HG03060 (cell line): ENCODE results near the gene IGLL1.
"Not testable (repeated sequence)": the region's sequence is repeated elsewhere in the genome, so short reads cannot be mapped to it uniquely, and the experiment has no call there.

Source experiments
- ATAC-seq: cut with Tn5 transposase; IDR thresholded peaks from one replicate; pipeline ENCODE4 v1.9.1; 2021; ENCODE audit warnings: low read depth, moderate number of reproducible peaks; ENCODE audit not compliant: unreplicated experiment

IGLL1 gene

DNA sequence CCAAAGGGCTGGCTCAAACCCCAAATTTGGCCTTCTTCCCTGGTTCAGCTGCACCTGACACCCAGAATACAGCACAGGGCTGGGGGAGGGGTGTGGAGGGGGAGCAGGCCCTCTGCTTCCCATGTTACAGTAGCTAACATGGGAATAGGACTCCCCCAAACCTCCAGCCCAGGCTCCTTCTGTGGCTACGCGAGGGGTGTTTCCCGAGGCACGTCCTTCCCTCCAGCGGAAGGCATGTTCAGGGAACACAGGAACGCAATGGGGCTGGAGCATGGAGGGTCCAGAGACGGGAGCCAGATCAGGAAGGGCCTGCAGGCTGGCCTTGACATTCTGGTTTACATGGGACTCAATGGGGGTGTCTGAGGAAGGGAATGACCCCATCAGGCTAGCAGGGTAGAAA is 11.8 kb upstream of the IGLL1 start:
- no peak for ATAC-seq

DNA sequence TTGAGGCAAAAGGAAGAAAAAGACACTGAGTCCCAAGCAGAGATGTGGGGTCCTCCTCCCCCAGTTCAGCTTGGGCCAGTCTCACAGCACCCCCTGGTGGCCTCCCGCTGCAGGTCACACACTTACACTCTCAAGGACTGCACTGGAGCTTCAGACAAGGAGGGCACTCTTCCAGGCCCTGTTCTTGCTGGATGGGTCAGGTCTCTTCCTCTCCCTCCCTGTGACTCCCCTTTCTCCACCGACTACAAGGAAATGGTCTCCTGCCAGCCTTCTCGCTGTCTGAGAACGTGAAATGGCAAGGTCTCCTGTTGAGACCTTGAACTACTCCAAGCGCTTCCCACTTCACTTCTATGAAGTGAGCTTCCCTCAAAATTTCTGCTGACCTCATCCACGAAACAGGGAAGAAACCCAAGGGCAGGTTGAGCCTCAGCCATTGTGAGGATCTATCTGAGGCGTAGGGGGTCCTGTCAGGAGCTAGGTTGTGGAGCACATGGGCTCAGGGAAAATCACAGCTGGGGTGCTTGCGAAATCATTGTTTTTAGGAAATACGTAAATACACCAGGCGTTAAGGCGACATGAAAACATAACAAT is 11.2 kb upstream of the IGLL1 start:
- ATAC-seq = no peak

DNA sequence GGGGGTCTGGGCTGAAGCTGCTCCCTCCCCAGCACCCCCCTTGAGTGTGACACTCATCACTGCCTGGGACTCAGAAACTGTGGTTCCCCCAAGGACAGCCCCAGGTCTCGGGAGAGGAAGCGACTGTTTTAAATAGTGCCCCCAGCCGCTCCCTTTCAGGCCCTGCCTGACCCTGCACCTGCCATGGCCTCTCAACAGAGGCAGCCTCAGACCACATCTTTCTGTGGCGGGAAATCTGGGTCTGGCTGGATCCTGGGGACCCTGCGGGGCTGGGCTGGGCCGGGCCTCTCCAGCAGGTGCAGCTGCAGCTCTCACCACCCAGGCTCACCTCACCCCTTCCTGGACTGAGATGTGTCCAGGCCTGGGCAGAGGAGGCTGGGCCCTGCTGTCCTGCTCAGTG is 3.7 kb upstream of the IGLL1 start:
- ATAC-seq = no peak

DNA sequence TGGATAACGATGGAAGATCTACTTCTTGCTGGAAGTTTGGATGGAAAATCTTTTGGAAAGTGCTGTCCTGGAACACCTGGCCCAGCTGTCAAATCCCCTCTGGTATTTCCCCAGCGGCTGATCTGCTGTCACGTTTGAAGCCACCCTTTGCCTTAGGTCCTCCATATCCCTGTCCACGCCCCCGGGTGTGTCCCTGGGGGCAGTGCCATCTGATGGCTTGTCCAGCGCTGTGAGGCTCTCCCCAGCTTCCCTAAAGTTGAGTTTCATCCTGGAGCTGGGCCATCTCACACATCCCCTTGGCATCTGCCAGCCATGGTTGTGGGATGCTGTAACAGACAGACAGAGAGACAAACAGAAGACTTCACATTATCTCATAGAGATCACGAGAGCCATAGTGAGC is 3.1 kb upstream of the IGLL1 start:
- ATAC-seq = no peak

DNA sequence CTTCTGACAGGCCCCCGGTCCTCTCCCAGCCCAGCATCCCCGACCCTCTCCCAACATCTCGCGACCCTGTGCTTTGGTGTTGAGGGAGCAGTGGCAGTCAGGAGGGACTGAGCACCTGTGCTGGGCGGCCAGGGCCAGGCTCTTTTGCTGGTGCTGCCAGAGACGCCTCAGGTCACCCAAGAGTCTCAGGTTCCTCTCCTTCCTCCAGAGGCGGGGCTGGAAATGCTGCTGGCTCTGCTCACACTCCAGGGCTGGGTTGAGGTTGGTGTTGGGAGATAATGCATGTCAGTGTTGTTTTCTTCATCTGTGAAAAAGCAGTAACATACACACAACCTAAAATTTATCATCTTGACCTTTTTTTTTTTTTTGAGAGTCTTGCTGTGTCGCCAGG is 1.2 kb upstream of the IGLL1 start:
- no peak for ATAC-seq

DNA sequence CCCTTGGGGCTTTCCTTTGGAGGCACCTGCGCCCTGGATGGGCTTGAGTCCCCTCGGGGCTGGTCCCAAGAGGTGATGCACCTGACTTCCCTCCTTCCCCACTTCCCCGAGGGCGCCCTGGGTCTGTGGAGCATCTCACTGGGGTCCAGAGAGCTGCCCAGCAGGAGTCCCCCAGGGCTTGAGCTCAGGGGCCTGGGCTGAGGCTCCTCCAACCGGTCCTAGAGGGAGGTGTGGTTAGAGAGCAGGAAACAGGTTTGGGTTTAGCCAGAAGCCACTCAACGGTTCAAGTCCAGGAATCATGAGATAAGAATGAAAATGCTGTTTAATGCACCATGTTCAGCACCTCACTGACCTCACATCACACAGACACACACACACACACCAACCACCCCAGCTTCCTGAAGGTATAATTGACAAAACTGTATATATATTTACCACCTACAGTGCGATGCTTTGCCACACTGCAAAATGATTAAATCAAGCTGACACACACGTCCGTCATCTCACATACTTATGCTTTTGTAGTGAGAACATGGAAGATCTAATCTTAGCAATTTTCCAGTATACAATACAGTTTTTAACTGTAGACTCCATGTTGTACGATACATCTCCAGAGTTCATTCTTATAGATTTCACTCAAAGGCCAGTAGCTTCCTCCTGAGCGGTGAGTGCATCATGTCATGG is 628 bp upstream of the IGLL1 start:
- no peak for ATAC-seq

DNA sequence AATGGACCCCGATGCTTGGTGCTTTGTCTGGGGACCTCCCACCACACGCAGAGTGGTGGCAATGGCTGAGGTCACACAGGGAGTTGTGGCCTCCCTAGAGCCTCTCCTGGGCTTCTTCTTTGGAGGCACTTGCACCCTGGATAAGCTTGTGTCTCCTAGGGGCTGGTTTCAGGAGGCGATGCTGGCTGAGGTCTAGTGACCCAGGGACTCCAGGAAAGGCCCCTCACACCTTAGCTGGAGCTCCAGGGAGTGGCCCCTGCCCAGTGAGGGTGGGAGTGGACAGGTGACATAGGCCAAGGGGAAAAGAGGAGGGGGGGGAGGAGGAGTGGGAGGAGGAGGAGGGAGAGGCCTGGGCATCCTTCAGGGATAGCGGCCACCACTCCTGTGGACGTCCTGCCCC is 810 bp downstream of the IGLL1 start:
- ATAC-seq = no peak

DNA sequence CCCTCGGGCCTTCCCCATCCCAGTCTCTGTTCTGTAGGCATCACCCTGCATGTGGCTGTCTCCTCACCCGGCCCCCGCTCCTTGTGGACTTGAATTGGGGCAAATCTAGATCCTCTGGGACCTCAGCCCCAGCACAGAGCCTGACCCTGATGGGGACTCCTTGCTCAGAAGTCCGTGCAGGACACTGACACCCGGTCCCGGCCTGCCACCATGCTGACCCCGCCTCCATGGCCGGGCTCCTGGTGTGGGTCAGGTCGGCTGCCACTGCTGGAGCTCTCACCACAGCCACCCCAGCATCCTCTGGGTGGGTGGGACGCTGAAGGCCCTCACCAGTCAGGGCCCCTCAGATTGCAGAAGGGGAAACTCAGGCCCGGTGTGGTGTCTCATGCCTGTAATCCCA is 1.8 kb downstream of the IGLL1 start:
- no peak for ATAC-seq

DNA sequence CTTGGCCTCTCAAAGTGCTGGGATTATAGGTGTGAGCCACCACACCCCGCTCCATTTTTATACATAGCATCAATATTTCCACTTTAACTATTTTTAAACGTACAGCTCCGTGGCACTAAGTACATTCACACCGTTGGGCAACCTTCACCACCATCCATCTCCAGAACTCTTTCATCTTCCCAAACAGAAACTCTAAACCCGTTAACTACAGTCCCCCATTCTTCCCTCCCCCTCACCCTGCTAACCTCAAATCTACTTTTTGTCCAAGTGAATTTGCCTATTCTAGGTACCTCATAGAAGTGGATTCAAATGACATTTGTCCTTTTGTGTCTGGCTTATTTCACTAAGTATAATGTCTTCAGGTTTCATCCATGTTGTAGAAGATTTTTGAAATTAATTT is 3.4 kb downstream of the IGLL1 start:
- ATAC-seq = no peak

DNA sequence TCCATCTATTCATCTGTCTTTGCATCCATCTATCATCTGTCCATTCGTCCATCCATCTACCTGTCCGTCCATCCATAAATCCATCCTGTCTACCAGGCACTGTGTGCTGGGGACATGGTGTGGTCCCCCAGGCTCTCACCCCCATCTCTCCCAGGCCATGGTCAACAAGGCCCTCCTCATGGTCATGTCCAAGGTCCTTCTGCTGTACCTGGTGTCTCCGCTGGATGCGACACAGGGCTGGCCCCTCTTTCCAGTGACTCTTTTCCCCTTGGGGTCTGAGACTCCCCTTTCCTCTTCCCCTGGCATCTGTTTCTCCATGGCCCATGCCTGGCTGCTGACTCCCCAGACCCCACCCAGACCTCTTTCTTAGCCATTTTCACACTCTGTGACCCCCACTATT is 4.5 kb downstream of the IGLL1 start:
- ATAC-seq = no peak

DNA sequence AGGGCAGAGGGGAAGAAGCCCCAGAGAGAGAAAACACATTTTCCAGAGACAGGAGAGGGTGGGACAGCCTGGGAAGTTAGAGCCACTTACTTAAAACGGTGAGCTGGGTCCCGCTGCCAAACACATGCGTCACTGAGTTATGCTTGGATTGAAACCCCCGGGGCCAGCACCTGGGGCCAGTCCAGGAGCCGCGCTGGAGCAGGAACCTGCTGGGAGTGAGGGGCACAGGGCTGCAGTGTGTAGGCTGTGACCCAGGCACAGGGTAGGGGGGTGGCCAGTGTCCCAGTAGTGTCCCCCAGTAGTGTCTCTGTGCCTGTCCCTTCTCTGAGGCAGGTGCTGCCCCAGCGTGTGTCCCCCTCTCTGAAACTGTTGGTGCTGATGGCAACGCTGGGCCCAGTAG is 5.2 kb downstream of the IGLL1 start:
- ATAC-seq = no peak

DNA sequence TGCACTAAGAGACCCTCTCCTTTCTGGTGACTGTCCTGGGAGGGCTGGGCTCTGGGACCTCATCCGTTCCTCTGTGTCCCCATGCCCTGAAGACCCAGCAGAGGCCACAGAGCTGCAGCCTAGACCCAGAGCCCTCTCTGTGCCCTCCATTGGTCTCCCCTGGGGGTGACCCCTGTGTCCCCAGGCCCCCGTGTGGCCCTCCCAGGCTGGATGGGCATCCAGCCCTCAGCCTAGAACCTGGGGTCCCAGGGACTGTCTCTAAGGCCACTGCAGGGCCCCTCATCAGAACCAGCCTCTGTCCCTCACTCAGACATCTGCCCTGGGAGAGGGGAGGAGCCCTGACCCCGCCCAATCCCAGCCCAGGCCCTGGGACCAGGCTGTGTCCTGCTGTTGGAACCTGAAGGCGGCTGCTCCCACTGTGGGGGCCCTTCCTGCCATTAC is 5.7 kb downstream of the IGLL1 start:
- ATAC-seq = no peak

DNA sequence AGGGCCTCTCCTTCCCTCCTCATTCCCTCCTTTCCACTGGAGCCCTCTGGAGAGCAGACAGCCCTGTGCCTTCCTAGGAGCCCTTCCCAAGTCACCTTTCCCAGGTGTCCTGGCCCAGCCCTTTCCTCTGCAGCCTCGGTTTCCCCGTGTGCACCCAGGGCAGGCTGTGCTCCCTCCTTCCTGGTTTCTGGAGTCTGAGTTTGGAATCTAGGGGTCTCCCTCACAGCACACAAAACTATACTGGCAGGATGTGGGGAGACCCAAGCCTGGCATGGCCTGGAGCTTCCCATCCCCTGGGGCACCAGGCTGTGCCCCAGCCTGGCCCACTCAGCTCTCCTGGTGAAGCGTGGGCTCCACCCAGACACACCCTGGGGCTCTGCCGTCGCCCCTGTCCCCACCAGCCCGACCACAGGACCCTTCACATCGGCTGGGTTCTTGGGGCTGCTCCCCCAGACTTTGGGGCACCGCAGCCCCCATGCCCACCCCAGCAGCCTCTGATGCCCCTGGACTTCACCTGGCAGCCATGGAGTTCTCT is 6.3 kb downstream of the IGLL1 start:
- ATAC-seq = not testable (repeated sequence)

DNA sequence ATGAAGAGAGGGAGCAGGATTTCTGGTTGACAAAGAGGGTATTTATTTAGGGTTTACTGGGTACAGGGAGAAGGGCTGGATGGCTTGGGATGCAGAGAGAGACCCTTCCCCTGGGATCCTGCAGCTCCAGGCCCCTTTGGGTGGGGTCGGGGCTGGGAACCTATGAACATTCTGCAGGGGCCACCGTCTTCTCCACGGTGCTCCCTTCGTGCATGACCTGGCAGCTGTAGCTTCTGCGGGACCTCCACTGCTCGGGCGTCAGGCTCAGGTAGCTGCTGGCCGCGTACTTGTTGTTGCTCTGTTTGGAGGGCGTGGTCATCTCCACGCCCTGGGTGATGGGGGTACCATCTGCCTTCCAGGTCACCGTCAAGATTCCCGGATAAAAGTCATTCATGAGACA is 7.0 kb downstream of the IGLL1 start:
- not testable (repeated sequence) for ATAC-seq

DNA sequence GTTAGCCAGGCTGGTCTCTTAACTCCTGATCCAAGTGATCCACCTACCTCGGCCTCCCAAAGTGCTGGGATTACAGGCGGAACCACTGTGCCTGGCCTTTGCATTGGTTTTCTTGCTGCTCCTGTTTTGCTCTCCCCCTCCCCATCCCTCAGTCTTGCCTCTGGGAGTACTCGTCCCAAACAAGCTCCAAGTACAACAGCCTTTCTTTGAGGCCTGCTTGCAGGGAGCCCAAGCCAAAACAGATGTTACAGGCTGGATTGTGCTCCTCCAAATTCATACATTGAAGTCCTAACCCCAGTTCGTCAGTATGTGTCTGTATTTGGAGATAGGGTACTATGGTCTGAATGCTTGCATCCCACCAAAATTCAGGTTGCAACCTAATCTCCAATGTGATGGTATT is 8.6 kb downstream of the IGLL1 start:
- ATAC-seq = no peak

DNA sequence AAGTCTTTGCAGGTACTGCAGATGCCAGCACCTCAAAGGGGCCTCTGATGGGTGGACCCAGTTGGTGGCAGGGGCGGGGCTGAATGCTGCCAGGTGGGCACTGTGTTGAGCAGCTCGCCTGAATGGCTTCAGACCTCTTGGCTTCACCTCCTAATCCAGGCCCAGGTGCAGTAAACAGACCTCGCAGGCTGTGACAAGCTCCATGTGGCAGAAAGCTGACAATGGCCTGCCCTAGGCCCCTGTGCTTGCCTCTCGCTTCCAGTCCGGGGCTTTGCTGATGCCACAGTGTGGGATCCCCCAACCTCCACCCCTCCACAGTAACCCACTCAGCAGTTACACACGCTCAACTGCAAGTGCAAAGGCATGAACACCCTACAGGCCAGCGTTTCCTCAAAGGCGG is 9.4 kb downstream of the IGLL1 start:
- ATAC-seq = no peak

DNA sequence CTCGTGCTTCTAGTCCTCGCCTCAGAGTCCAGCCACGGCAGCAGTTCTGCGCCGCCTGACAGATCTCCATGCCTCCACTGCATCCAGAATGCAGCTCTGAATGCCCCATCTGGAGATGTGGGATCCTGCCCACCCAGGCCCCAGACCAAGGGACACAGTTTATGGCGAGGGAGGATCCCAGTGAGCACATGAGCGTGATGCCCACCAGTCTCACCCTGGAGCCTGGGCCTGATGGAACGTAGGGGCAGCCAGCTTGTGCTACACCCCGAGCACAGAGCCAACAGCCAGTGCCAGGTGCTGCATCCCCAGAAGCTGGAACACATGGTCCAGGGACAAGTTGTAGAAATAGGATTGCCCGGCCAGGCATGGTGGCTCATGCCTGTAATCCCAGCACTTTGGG is 10.4 kb downstream of the IGLL1 start:
- no peak for ATAC-seq

DNA sequence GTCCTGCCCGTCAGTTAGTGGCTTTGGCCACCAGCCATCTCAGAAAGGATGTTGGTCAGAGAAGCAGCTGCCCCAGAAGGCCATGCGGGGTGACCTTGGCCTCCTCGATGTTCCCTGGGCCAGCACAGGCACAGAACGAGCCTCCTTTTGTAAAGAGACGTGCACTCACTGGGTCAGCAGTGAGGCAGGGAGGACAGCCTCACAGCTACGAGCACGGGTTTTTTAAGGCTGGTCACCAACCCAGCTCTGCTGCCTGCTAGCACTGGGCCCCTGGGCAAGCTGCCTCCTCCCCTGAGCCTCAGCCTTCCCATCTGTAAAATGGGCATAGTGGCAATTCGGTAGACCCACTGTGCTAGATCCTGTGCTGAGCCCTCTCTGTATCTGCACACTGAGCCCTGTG is 10.8 kb downstream of the IGLL1 start:
- ATAC-seq = no peak

DNA sequence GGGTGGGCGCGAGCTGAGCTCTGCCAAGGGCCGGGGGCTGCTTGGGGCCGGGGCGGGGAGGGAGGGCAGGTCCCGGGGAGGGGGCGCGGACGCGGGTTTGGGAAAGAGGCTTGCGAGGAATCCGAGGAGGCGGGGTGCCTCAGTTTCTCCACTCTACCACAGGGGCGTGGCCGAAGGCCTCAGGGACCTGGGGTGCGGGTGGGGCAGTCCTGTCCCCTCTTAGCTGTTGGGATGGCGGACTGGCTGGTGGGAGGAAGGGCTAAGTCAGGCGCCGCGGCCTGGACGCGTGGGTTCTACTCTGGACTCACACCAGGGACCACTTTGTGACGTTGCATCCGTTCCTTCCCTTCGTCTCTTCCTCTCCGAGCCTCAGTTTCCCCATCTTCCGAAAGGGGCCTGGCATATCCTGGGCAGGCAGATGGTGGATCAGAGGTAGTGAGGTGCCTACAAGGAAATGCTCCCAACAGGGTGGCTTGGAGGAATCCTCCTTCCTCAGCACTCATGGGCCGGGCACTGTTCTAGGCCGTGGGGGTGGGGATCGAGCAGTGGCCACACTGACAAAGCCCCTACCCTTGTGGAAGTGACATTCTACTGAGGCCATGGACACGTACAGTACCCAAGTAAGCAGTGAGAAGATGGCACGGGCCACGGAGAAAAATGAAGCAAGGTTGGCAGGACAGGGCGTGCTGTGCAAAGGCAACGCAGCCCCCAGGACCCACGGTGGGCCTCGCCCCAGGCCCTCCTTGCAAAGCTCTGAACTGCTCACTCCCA is 13.2 kb downstream of the IGLL1 start:
- no peak for ATAC-seq

DNA sequence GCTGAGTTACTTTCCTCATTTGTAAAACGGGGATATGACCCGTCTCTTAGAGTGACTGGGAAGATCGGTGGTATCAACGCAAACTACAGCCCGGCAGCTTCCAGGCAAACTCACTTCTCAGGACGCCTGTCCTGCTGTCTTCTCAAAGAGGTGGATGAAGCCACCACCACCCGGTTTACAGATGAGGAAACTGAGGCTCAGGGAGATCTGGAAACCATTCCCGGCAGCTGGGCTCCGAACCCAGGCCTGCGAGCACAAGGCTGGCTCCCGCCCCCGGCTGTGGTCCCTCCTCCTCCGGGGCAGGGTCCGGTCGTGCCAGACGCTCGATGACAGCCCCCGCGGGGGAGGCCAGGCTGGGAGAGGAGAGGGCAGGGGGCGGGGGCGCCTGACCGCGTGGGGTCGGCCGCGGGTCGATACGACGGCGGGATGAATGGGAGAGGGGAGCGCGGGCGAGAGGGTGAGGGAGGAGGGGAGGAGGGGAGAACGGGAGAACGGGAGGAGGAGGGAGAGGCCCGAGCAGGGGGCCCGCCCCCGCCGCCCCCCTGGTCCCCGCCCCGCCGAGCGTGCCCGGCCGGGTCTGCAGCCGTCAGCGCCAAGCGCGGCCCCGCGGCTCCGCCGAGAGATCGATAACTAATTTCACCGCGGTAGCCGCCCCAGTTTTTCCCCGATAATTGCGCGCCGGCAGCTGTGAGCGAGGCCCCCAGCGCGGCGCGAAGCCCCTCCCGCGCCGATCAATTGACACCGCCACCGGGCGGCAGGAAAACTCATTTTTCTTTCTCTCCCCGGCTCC is 14.0 kb downstream of the IGLL1 start:
- no peak for ATAC-seq
